SK-N-MC (cell line): ENCODE measurements around the gene R3HCC1L.

ENCODE experiments used
- EZH2 ChIP-seq: fragments of 200-600 bp; sonication (generic); IDR thresholded peaks from one replicate; pipeline ENCODE4 v1.6.1; 2017; ENCODE audit warnings: antibody characterized with exemption
- POLR2AphosphoS5 ChIP-seq: IDR thresholded peaks from 2 replicates; pipeline ENCODE4 v1.6.1; 2012; ENCODE audit warnings: mild to moderate bottlenecking, low read depth, low read length, borderline replicate concordance

DNA sequence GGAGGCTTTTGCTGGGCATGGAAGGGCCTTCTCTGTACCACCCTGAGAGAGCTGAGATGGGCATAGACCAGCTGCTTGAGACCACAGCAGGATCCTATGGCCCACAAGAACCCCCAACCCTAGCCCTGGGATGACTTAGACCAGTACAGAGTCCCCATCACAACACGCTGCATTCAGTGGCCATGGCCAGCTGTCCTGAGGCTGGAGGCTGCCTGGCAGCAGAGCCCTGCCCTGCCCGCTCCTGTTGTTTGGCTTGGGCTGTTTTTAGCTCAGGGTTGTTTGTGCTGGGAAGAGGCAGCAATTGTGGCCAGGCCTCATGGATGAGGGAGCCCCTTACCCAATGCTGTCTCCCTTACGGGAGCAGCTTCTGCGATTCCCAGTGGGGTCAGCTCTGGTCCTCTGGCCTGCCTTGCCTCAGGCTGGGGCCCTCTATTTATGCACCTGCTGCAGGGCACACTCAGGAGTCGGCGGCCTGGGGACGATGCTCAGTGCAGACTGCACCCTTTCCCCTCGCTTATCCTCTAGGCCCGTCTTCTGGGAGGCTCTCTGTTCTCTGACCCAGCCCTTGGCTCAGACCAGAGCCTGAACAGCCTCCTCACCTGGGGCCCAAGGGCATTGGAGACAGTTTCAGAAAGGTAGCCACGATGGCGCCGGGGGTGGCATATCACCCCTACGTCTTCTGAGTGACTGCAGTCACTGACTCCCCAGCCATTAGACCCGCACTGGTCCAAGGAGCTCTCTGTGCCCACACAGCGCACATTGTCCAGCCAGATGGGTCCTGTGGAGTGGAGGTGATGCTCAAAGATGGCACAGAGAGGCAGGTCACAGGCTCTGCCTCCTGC, 127.2 kb downstream of the R3HCC1L start:
- TF ChIP-seq EZH2 (no peak), POLR2AphosphoS5 (no peak)
